GM06990 (cell line): ENCODE data around the gene FAR2.

Experiments
- DNase-seq: peaks from one replicate; pipeline ENCODE4 v3.0.0-alpha.2; 2011; ENCODE audit not compliant: insufficient read length; ENCODE audit errors: extremely low read depth
- H3K27me3 ChIP-seq: replicated peaks from 2 replicates; pipeline ENCODE4 v1.6.0; 2011; ENCODE audit warnings: low read length; ENCODE audit not compliant: control insufficient read depth, insufficient read depth
- H3K36me3 ChIP-seq: 2 replicates; pipeline ENCODE4 v1.5.1; 2011; ENCODE audit warnings: low read length; ENCODE audit not compliant: control insufficient read depth, insufficient read depth
- H3K4me3 ChIP-seq: replicated peaks from 2 replicates; pipeline ENCODE4 v1.5.1; 2011; ENCODE audit warnings: low read depth, mild to moderate bottlenecking, control low read depth, low read length
- CTCF ChIP-seq: IDR thresholded peaks from 2 replicates; pipeline ENCODE4 v1.5.1; 2011; ENCODE audit warnings: low read length, control low read depth, mild to moderate bottlenecking, inconsistent platforms; ENCODE audit not compliant: insufficient read depth, poor library complexity, severe bottlenecking

FAR2 gene

GRCh38 chr12:29320295-29321085 is 171.4 kb downstream of the FAR2 start:
- TF ChIP-seq CTCF = no peak
- Histone ChIP-seq H3K27me3 (no peaks in the 10 kb centered on the region), H3K4me3 (no peak overlapping the region), H3K36me3 (no peaks in the 10 kb centered on the region)
- DNase-seq = no peak

- Histone ChIP-seq H3K36me3 (no peaks in the 10 kb centered on the region), H3K4me3 (no peak overlapping the region), H3K27me3 (no peaks in the 10 kb centered on the region)
- no peak for TF ChIP-seq CTCF
- no peak for DNase-seq
These were observed 173.1 kb downstream of the FAR2 start for GRCh38 chr12:29322157-29322556.

- Histone ChIP-seq H3K36me3 (no peaks in the 10 kb centered on the region), H3K4me3 (no peak overlapping the region), H3K27me3 (no peaks in the 10 kb centered on the region)
- DNase-seq = no peak
- no peak for TF ChIP-seq CTCF
These were observed 180.3 kb downstream of the FAR2 start for GRCh38 chr12:29329411-29329810.

- Histone ChIP-seq H3K36me3 (no peaks in the 10 kb centered on the region), H3K4me3 (no peak overlapping the region), H3K27me3 (no peaks in the 10 kb centered on the region)
- no peak for TF ChIP-seq CTCF
- DNase-seq = no peak
These were observed 184.1 kb downstream of the FAR2 start for GRCh38 chr12:29333178-29333577.

- TF ChIP-seq CTCF = no peak
- Histone ChIP-seq H3K4me3 (no peak overlapping the region), H3K27me3 (no peaks in the 10 kb centered on the region), H3K36me3 (no peaks in the 10 kb centered on the region)
- DNase-seq = no peak
These were observed 185.9 kb downstream of the FAR2 start for GRCh38 chr12:29334937-29335336.
